RKO (cell line): Measurements from ENCODE around the gene SFI1.

Source experiments
- DNase-seq: peaks from one replicate; pipeline ENCODE4 v3.0.0-alpha.2; 2016; ENCODE audit warnings: low spot score

Gene SFI1

GRCh38 chr22:31616315-31616980 is 120.1 kb downstream of the SFI1 start:
- DNase-seq, result no peak

GRCh38 chr22:31618057-31618456 is 121.7 kb downstream of the SFI1 start:
- no peak for DNase-seq

GRCh38 chr22:31618471-31619176 is 122.3 kb downstream of the SFI1 start:
- DNase-seq, result no peak

GRCh38 chr22:31619611-31620300 is 123.4 kb downstream of the SFI1 start:
- DNase-seq, result no peak

- DNase-seq, result no peak
Observed at GRCh38 chr22:31620756-31621480, 124.6 kb downstream of the SFI1 start.

- DNase-seq, result no peak
Observed at GRCh38 chr22:31621507-31622124, 125.3 kb downstream of the SFI1 start.

- DNase-seq, result no peak
Observed at GRCh38 chr22:31622980-31623379, 126.6 kb downstream of the SFI1 start.

GRCh38 chr22:31623592-31624304 is 127.4 kb downstream of the SFI1 start:
- DNase-seq, result no peak

- DNase-seq, result no peak
Observed at GRCh38 chr22:31625257-31625640, 128.9 kb downstream of the SFI1 start.

GRCh38 chr22:31625661-31626426 is 129.5 kb downstream of the SFI1 start:
- no peak for DNase-seq

GRCh38 chr22:31626427-31627150 is 130.3 kb downstream of the SFI1 start:
- no peak for DNase-seq

- no peak for DNase-seq
Observed at GRCh38 chr22:31627223-31627731, 130.9 kb downstream of the SFI1 start.

- DNase-seq, result no peak
Observed at GRCh38 chr22:31628362-31628761, 132.0 kb downstream of the SFI1 start.

GRCh38 chr22:31628969-31629708 is 132.8 kb downstream of the SFI1 start:
- no peak for DNase-seq

GRCh38 chr22:31629741-31630184 is 133.4 kb downstream of the SFI1 start:
- DNase-seq, result no peak

GRCh38 chr22:31630331-31631329 is 134.3 kb downstream of the SFI1 start:
- DNase-seq, result peak; percentile 91

GRCh38 chr22:31631436-31631835 is 135.1 kb downstream of the SFI1 start:
- DNase-seq, result no peak
